NCI-H345 (cell line): ENCODE data around the gene OR8B8.
A peak's percentile ranks its signal among the peaks of the same experiment; 100 is the strongest.
"Not testable (repeated sequence)": the region's sequence is repeated elsewhere in the genome, so short reads cannot be mapped to it uniquely, and the experiment has no call there.

Experiments used
- DNase-seq: peaks from one replicate; lab custom pipeline; 2025; lab: John Stamatoyannopoulos, UW

Gene OR8B8, protein sequence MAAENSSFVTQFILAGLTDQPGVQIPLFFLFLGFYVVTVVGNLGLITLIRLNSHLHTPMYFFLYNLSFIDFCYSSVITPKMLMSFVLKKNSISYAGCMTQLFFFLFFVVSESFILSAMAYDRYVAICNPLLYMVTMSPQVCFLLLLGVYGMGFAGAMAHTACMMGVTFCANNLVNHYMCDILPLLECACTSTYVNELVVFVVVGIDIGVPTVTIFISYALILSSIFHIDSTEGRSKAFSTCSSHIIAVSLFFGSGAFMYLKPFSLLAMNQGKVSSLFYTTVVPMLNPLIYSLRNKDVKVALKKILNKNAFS

DNA sequence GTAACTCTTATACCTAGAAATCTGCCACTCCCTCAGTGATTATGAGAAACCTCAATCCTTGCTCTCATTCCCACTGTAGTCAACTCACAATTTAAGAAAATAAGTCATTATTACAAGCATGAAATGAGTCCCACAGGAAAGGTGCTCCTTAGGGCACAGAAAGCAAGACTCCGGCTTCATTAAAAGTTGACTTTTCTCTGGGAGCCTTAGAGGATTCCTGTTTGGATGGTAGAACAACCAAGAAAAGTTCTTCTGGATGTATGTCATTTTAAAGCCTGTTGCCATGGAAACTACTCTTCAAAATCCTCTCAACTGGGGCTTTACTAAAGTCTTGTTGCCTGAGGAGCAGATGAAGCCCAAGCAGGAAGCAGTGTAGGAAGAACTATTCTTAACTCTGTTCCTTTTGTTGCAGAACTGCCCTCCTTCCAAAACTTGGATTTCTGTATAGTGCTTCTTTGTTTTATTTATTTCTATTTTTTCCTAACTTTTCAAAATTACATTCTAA lies at the start of gene OR8B8:
Gene OR8B8, minus strand, starts transcription at position 51 of the 505 bp plus-strand sequence. CDS start 4,611 bp downstream, outside the sequence.
- no peak for DNase-seq

DNA sequence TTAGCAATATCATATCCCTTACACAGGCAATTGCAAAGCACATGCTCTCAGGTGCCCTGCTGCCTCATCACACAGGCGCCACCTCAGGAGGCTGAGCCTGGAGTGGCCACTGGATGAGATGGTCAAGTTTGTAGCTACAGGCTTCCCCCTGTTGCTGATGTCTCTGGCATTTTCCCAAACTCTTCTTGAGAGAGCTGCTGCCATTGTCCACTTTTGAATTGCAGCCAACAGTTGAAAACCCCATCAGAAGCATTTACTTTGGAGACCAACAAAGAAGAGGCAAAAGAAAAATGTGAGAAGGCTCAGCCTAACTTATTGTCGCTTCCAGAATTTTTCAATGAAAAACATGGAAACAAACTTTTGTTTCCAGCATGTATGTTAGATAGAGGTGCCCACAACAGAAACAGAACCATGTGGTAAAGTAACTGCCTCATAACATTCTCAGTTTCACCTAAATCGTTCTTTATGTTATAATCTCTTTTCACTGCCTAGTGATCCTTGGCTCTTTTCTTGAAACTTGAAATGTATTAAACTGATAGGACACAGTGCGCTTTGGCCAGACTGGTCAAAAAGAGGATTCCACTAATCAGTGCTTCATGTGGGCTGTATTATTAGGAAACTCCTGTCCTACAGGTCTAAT lies 47.6 kb upstream of the OR8B8 start:
- DNase-seq, result no peak

DNA sequence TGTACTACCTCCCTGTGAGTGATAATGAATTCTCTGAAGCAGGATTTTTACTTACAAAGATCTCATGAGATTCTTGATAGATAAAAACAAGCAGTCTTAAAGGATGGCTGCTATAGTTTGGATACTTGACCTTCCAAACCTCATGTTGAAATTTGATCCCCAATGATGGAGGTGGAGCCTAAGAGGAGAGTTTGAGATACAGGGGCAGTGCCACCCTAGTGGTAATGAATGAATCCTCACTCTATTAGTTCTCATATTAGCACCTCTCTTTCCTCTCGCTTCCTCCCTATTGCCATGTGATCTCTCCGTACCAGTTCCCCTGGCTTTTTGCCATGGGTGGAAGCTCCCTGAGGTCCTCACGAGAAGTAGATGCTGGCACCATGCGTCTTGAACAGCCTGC lies 37.9 kb upstream of the OR8B8 start:
- DNase-seq, result no peak

DNA sequence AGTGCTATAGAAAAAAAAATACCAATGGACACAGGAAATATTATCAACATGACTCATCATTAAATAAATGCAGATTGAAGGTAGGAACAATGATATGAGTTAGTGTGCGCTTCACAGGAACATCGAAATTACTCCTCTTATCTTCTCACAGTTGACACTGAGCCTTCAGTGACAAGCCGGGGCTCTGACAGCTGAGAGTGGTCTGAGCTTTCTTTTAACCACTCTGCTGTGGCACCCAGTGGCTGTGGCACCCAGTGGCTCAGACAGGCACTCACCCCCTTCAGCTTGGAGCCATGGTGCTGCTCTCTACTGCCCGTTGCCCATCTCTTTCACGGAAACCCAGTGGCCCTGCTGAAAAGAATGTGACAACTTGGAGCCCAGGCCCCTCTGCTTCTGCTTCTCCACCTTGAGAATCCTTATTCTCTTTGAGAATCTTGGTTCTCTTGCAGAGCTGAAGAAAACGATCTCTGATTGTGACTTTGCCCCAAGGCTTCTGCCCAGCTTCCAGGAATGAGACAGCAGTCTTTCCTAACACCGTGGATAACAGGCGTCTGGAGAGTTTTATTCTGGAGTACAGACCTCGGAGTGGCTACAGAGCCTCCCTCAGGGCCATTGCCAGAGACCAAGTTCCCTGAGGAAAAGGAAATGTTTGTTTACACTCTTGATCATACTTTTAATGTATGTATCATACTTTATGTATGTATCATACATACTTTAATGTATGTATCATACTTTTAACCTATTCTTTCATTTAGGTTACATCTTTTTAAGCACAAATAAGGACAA lies 37.1 kb upstream of the OR8B8 start:
- no peak for DNase-seq

DNA sequence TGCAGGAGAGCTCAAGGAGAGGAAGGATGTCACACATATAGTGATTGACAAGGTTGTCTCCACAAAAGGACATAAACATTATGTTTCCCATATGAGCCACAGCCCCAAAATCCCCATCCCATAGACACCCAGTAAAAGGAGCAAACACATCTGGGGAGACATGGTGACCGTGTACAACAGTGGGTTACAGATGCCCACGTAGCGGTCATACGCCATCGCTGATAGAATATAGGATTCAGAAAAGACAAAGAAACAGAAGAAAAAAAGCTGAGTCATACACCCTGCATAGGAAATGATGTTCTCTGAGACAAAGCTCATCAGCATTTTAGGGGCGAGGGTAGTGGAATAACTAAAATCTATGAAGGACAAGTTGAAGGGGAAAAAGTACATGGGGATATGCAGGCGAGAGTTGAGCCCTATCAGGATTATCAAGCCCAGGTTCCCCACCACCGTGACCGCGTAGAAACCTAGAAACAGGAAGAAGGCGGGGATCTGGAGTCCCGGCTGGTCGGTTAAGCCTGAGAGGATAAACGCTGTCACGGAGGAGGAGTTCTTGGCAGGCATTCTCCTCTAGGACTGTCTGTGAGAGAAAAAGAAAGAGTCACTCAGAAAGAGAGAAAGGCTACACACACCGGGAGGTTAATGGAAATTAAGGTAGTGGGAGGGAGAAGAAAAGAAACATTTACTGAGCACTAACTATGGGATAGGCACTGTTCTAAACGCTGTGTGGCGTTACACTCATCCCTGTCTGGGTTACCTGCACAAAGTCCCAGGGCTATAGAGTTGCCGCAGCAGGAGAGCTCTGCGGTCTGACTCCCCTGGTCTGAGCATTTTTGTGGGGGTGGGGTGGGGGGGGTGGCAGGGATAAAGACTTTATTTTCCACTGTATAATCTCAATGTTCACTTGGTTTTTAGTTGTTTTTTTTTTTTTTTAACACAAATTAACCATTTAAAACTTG lies 36.1 kb upstream of the OR8B8 start:
- peak; percentile 0 for DNase-seq

DNA sequence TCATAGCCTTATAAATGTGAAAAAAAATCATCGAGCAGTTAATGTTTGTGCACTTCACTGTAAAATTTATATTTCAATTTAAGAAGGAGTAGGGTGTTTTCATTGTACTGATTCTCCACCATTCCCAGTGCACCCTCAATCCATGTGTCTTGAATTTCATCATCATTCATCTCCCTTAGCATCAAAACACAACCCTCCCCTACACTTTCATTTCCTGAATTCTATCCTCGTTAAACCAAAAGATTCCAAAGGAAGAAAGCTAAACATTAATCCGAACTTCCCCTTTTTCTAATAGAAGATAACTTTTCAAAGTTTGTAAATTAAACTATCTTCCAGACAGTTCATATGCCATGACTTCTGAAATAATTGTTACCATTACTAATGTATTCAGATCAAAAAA lies 34.1 kb upstream of the OR8B8 start:
- no peak for DNase-seq

DNA sequence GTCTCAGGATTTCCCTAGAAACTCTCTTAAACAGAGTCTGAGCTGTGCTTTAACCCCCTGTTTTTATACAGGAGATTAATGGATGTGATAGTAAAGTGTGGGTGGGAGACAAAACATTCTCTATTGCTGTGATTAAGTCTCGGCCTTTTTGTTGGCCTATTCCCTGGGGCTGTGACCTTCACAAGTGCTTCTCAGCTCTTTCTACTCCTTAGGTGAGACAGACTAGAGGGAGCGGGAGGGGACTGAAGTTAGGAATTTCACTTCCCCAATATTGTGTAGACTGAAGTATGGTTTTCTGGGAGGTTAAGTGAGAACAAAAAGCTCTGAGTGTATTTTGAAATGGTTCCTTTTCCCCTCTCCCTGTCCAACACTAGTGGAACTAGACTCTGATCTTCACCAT lies 29.8 kb upstream of the OR8B8 start:
- no peak for DNase-seq

DNA sequence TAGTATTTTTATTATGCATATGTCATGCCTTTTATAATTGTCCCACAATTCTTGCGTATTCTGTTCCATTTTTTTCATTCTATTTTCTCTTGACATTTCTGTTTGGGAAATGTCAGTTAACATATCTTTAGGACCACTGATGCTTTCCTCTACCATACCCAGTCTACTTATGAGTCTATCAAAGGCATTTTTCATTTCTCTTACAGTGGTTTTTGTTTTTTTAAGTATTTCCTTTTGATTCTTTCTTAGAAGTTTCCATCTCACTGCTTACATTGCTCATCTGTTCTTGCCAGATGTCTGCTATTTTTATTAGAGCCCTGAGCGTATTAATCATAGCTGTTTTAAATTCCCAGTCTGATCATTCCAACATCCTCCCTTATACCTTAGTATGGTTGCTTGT lies 29.3 kb upstream of the OR8B8 start:
- DNase-seq, result no peak

DNA sequence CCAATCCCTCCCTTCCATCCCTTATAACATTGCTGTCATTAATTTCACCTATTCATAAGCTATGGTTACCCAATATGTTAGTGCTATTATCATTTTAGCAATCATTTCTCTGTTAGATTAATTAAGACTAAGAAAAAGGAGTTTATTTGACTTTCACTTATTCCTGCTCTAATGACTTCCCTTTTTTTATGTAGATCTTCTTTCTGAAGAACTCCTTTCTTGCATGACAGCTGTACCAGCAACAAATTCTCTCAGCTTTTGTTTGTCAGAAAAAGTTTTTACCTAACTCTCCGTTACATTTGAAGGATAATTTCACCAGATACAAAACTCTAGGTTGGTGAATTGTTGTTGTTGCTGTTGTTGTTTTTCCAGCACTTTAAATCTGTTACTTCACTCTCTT lies 28.6 kb upstream of the OR8B8 start:
- DNase-seq, result no peak

DNA sequence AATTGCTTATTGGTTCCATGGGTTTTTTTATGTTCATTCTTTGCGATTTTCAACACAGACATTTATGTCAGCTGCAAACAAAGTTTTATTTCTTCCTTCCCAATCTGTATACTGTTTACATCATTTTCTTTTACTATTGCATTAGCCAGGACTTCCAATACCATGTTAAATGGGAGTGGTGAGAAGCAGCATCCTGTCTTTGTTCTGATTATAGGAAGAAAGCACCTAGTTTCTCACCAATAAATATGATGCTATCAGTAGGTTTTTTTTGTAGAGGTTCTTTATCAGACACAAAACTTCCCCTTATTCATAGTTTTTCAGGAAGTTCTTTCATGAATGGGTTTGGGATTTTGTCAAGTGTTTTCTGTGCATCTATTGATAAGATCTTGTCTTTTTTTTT lies 28.0 kb upstream of the OR8B8 start:
- no peak for DNase-seq

DNA sequence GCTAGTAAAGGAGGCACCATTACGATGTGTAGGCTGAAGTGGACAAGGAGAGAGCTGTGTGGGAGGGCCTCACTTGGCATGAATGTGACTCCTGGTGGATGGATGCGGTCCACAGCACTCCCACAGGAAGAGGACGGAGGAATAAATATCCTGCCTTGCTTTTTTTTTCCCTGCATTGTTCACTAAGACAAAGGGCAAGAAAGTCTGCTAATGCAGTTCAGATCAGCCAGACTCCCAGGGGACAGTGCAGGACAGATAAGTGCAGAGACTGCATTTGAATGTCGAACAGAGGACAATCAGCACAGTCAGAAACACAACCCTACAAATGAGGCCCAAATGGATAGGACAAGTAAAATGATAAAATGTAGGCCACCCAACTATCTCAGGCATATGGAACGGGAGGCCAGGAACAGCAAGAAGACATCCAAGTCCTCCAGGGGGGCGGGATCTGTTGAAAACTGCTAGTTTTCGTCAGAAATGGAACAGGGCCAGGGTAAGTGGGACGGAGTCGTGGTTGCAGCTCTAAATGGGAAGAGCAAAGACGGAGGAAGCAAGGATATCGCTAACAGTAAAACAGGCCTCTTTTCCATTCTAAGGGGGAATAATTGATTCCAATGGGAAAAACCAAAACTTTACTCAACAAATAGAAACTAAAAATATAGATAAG lies 25.2 kb upstream of the OR8B8 start:
- DNase-seq, result no peak

DNA sequence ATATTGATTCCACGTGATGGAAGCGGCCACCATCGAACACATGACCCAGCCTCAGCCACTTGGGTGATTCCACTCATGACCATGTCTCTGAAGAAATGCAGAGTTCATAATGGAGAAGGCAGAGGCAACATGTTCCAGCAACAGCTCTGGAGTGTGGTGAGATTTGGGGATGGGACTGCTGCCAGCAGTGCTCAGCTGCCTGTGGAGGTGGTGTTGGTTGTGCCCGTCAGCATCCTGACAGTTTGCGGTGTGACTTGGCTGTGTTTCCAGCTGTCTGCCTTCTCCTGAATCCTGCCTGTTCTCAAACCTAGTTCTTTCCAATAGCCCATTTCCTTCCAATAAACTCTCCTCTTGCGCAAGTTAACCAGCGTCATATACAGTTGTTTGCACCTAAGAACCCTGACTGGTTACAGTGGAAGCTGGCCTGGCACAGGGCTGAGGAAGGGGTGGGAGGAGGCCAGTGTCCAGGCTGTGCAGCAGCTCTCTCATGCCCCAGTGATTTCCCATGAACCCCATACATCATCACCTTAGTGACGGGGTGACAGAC lies 22.0 kb upstream of the OR8B8 start:
- no peak for DNase-seq

DNA sequence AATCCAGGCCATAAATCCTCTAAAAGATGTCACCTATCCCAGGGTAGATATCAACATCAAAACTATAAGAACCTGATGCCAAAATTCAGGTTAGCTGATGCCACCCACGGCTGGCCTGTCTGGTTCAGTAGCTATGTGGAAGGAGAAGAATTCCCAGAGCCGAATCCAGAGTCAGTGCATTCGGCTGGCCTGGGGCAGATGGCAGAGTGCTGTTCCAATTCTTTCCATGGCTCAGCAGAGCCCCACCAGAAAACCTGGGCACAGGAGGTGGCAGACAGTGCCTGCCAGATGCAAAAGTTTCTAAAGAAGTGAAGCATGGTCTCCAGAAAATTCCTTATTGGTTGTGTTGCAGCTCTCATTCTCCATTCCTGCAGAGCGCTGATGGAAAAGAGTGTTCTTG lies 19.9 kb upstream of the OR8B8 start:
- no peak for DNase-seq

DNA sequence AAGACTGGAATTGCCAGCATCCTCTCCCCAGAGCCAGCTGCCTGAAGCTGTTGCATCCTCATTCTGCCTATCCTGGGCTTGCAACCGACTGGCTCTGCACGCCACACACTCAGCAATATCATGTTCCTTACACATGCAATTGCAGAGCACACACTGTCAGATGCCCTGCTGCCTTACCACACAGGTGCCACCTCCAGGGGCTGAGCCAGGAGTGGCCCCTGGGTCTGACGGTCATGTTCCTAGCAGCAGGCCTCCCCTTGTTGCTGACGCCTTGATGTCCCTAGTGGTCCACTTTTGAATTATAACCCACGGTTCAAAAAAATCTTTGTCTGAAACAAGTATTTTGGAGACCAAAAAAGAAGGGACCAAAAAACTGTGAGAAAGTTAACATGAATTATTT lies 18.5 kb upstream of the OR8B8 start:
- DNase-seq, result no peak

DNA sequence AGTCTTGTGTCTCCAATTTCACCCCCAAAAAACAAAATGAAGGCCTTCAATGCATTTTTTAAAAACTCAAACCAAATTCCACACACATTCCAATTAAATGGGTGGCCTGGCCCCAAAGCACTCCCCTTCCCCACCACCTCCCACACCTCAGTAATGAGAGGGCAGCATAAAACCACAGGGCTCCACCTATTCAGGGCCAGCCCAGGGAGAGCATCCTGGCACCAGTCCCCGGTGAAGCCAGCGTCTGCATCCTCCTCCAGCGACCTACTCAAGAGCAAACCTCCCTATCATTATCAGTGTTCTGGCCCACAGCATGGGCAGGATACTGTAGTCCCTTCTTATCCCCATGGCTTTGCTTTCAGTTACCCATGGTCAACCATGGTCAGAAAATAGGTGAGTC lies 17.8 kb upstream of the OR8B8 start:
- DNase-seq, result no peak

DNA sequence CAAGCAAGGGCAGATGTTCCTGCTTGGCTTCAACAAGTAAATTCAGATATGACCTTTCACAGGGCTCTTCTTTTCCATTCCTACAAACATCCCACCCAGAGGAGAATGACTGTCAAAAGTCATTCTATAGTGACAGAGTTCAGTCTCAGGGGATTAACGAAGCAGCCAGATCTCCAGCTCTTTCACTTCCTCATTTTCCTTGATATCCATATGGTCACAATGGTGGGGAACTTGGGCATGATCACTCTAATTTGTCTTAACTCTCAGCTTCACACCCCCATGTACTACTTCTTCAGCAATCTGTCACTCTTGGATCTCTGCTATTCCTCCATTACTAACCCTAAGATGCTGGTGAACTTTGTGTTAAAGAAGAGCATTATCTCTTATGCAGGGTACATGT lies 15.0 kb upstream of the OR8B8 start:
- no peak for DNase-seq

DNA sequence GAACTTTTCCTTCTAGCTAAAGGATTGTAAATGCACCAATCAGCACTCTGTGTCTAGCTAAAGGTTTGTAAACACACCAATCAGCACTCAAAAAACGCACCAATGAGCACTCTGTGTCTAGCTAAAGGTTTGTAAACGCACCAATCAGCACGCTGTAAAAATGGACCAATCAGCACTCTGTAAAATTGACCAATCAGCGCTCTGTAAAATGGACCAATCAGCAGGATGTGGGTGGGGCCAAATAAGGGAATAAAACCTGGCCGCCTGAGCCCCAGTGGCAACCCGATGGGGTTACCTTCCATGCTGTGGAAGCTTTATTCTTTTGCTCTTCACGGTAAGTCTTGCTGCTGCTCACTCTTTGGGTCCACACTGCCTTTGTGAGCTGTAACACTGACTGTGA lies 13.9 kb upstream of the OR8B8 start:
- not testable (repeated sequence) for DNase-seq

DNA sequence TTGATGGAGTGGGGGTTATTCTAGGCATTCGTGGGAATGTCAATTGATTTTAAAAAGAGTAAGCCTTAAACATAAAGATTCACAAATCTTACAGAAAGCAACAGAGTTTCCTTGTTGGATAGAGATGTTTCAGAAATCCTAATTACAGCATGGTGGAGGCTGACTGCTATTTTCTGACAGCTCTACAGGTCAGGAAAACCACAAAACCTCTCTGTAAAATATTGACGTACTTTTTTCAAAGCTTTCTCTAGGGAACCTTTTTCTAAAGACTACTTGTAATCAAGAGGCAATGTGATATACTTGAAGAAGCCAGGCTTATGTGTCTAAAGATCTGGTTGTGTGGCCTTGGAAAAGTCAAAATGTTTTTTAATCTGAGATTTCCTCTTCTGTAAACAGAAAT lies 9.1 kb upstream of the OR8B8 start:
- DNase-seq, result no peak

DNA sequence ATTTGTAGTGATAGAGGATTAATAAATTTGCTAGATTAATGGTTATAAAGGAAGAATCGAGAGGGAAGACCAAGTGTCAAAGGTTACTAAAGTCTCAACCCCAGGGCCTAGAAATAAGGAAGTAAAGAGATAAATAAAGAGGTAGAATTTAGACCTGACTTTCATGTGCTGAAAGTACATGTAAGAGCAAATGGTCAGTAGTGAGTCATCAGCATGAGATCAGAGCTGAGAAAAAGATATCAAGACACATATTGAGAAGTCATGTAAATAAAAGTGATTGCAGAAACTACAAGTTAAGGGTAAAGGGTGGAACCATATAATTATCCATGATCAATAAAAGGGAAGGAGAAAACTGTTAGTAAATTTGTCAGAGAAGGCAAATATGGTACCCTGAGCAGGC lies 1.4 kb upstream of the OR8B8 start:
- no peak for DNase-seq

DNA sequence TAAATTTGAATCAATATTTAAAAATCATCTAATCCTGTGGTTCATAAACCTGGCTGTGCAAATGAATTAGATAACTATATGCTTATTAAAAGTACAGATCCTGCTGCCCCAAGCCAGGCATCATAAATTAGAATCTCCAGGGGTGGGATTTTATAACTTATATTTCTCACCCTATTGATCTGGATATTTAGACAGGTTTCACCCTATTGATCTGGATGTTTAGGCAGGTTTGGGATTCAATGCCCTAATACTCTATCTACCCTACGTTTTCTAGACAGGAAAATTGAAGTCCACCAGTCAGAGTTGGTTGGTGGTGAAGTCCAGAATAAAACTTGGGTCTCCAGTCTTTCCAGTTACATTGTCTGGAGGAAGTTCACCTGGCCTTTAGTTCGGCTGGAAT lies 2.6 kb downstream of the OR8B8 start:
- DNase-seq, result no peak

DNA sequence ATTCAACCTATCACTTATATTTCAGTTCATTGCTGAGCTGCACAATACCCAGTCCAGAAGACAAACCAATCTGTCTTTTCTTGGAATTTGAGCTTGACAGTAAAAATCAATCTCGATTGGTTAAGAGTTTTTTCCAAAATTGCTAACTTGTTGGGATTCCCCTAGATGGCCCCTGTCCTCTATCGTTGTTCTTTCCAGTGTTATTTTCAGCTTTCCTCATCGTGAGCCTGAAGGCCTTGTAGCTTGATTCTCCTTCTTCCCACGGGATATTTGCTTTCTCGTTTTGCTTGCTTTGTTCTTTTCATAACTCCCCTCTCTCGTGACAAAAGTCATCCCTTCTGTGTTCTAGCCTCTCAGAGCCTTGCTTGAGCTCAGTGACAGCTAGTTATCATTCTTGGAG lies 3.1 kb downstream of the OR8B8 start:
- DNase-seq, result no peak
